Measurements from ENCODE around the gene HS3ST3B1. TPM values are rescaled to one million over a fixed set of nuclear protein-coding genes. Genes with fewer than 3 reads are reported as not detected.

Gene HS3ST3B1
- total RNA-seq, 1 experiment from 2014 or later = 0.59 TPM

DNA sequence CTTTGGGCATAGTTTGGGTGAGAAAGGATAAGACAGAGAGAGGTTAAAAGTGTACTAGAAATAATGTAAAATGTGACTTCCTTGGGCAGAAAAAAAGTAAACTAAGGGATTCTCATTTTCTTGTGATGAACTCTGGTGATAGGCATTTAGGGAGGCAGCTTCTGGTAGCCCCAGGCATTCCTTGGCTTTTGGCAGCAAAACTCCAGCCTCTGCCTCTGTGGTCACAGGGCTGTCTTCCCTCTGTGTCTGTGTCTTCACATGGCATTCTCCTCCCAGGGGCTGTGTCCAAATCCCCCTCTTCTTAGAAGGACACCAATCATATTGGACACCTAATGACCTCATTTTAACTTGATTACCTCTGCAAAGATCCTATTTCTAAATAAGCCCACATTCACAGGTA lies 54.7 kb downstream of the HS3ST3B1 start:
- H3K36me3 ChIP-seq (ENCODE audit: control insufficient read depth, insufficient read depth, low read length) = no peaks in the 10 kb centered on the region
- ATAC-seq (no peak), DNase-seq (ENCODE audit: low read depth, low spot score) (no peak)
- ChIA-PET CTCF (no interaction called here), POLR2A (no interaction called here)
- in situ Hi-C loops (cut with HindIII; ENCODE audit: low pct_unique_long_range_greater_than_20kb, low sequenced_read_pairs) (no loop called here), intact Hi-C loops (cut with micrococcal nuclease; ENCODE audit: unreplicated experiment) (no loop called here)
- TF ChIP-seq POLR2AphosphoS5 (IDR thresholded peaks at IDR 0.05; ENCODE audit: low read depth, low read length) (no peak), TCF7L2 (IDR thresholded peaks at IDR 0.05; ENCODE audit: low read depth, low read length) (no peak), SIN3A (IDR thresholded peaks at IDR 0.05; ENCODE audit: borderline replicate concordance, insufficient read depth, low read depth, low read length) (no peak)
- TF ChIP-seq, protein P1, sequence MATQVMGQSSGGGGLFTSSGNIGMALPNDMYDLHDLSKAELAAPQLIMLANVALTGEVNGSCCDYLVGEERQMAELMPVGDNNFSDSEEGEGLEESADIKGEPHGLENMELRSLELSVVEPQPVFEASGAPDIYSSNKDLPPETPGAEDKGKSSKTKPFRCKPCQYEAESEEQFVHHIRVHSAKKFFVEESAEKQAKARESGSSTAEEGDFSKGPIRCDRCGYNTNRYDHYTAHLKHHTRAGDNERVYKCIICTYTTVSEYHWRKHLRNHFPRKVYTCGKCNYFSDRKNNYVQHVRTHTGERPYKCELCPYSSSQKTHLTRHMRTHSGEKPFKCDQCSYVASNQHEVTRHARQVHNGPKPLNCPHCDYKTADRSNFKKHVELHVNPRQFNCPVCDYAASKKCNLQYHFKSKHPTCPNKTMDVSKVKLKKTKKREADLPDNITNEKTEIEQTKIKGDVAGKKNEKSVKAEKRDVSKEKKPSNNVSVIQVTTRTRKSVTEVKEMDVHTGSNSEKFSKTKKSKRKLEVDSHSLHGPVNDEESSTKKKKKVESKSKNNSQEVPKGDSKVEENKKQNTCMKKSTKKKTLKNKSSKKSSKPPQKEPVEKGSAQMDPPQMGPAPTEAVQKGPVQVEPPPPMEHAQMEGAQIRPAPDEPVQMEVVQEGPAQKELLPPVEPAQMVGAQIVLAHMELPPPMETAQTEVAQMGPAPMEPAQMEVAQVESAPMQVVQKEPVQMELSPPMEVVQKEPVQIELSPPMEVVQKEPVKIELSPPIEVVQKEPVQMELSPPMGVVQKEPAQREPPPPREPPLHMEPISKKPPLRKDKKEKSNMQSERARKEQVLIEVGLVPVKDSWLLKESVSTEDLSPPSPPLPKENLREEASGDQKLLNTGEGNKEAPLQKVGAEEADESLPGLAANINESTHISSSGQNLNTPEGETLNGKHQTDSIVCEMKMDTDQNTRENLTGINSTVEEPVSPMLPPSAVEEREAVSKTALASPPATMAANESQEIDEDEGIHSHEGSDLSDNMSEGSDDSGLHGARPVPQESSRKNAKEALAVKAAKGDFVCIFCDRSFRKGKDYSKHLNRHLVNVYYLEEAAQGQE (IDR thresholded peaks at IDR 0.05; ENCODE audit: insufficient read depth in 1 of 2, low read depth in 2 of 2, low read length in 1 of 2) = no peak
- TF ChIP-seq, protein P2, sequence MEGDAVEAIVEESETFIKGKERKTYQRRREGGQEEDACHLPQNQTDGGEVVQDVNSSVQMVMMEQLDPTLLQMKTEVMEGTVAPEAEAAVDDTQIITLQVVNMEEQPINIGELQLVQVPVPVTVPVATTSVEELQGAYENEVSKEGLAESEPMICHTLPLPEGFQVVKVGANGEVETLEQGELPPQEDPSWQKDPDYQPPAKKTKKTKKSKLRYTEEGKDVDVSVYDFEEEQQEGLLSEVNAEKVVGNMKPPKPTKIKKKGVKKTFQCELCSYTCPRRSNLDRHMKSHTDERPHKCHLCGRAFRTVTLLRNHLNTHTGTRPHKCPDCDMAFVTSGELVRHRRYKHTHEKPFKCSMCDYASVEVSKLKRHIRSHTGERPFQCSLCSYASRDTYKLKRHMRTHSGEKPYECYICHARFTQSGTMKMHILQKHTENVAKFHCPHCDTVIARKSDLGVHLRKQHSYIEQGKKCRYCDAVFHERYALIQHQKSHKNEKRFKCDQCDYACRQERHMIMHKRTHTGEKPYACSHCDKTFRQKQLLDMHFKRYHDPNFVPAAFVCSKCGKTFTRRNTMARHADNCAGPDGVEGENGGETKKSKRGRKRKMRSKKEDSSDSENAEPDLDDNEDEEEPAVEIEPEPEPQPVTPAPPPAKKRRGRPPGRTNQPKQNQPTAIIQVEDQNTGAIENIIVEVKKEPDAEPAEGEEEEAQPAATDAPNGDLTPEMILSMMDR (IDR thresholded peaks at IDR 0.05) = no peak
- no peak overlapping the region for H3K4me3 ChIP-seq (ENCODE audit: low read depth in 2 of 2, low read length in 2 of 2)
- H3K9me3 ChIP-seq (ENCODE audit: control insufficient read depth, insufficient read depth, low read depth, low read length) = no peaks in the 10 kb centered on the region
- no TSS peak for BruUV-seq (replicated peaks)
- no peaks in the 10 kb centered on the region for H3K27me3 ChIP-seq (ENCODE audit: control insufficient read depth, insufficient read depth, low read length)
- no peaks in the 10 kb centered on the region for H3K4me1 ChIP-seq (ENCODE audit: control insufficient read depth, insufficient read depth, low read length)
- no peak overlapping the region for H3K27ac ChIP-seq (ENCODE audit: low read length)

DNA sequence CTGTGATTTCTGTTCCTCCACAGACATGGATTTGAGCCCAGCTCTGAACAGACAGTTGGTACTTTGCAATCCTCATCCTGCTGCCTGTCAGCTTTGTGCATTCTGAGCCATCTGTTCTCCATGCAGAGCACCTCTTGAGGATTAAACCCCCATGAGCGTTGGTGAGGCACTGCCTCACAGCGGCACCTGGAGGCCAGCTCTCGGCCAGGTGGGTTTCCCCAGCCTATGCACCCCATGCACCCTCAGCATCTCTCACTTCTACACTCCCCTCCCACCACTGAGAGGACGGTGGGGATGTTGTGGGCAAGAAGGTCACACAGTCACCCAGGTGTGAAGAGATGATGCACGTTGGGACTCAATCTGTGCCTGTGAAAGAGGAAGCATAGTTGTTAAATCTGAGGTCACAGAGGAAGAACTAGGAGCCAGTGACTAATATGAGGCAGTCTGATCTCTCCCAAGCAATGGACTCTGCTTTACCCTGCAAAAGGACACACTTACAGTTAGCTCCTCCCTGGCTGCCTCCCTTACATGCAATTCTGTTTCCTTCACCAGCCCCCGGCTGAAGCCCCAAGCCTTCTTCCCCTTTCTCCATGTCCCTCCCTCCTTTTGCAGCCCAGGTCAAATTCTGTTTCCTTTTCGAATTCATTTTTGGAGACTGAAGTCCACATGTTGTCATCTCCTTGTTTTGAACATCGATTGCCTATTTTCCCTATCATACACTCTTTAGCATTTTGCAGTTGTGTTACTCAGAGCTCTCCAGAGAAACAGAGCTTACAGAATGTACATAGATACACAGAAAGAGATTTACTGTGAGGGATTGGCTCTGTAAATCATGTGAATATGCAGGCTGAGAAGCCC lies 58.5 kb downstream of the HS3ST3B1 start:
- Histone ChIP-seq H3K36me3 (ENCODE audit: control insufficient read depth, insufficient read depth, low read length) (no peaks in the 10 kb centered on the region), H3K9me3 (ENCODE audit: control insufficient read depth, insufficient read depth, low read depth, low read length) (no peaks in the 10 kb centered on the region), H3K27ac (ENCODE audit: low read length) (no peak overlapping the region), H3K4me3 (ENCODE audit: low read depth in 2 of 2, low read length in 2 of 2) (no peak overlapping the region), H3K27me3 (ENCODE audit: control insufficient read depth, insufficient read depth, low read length) (no peaks in the 10 kb centered on the region), H3K4me1 (ENCODE audit: control insufficient read depth, insufficient read depth, low read length) (no peaks in the 10 kb centered on the region)
- no peak for TF ChIP-seq TCF7L2 (IDR thresholded peaks at IDR 0.05; ENCODE audit: low read depth, low read length)
- no peak for TF ChIP-seq POLR2AphosphoS5 (IDR thresholded peaks at IDR 0.05; ENCODE audit: low read depth, low read length)
- TF ChIP-seq, protein P2 (IDR thresholded peaks at IDR 0.05) = no peak
- TF ChIP-seq, protein P1 (IDR thresholded peaks at IDR 0.05; ENCODE audit: insufficient read depth in 1 of 2, low read depth in 2 of 2, low read length in 1 of 2) = no peak
- TF ChIP-seq SIN3A (IDR thresholded peaks at IDR 0.05; ENCODE audit: borderline replicate concordance, insufficient read depth, low read depth, low read length) = no peak
- in situ Hi-C loops (cut with HindIII; ENCODE audit: low pct_unique_long_range_greater_than_20kb, low sequenced_read_pairs) = no loop called here
- DNase-seq (ENCODE audit: low read depth, low spot score) (no peak), ATAC-seq (no peak)
- intact Hi-C loops (cut with micrococcal nuclease; ENCODE audit: unreplicated experiment) = no loop called here
- ChIA-PET POLR2A (no interaction called here), CTCF (no interaction called here)
- BruUV-seq (replicated peaks) = no TSS peak

All from Panc1 (cell line).